Epithelial cell of esophagus (primary cell): ENCODE data around the gene SLC25A12.

ENCODE experiments used
- DNase-seq: peaks from one replicate; pipeline ENCODE4 v3.0.0; 2010; ENCODE audit warnings: low read depth
- H3K4me3 ChIP-seq: 2 replicates; pipeline ENCODE4 v1.5.1; 2011; ENCODE audit warnings: mild to moderate bottlenecking, low read length, control low read depth
- CTCF ChIP-seq: IDR thresholded peaks from 2 replicates; pipeline ENCODE4 v1.5.1; 2011; ENCODE audit warnings: low read depth, mild to moderate bottlenecking, low read length, control low read depth, inconsistent platforms; ENCODE audit not compliant: insufficient read depth; ENCODE audit errors: missing control alignments

The SLC25A12 gene

GRCh38 chr2:171832489-171832888 is 61.6 kb downstream of the SLC25A12 start:
- no peak for DNase-seq
- H3K4me3 ChIP-seq, result no peak overlapping the region
- no peak for TF ChIP-seq CTCF

GRCh38 chr2:171830039-171830438 is 64.0 kb downstream of the SLC25A12 start:
- DNase-seq, result no peak
- H3K4me3 ChIP-seq, result no peak overlapping the region

GRCh38 chr2:171824086-171824485 is 70.0 kb downstream of the SLC25A12 start:
- DNase-seq, result peak; percentile 13
- no peak for TF ChIP-seq CTCF
- no peak overlapping the region for H3K4me3 ChIP-seq

More at GRCh38 chr2:171830039-171830438, 64.0 kb downstream of the SLC25A12 start:
- TF ChIP-seq CTCF, result no peak

GRCh38 chr2:171822525-171823322 is 71.3 kb downstream of the SLC25A12 start:
- no peak for DNase-seq
- no peak overlapping the region for H3K4me3 ChIP-seq
- TF ChIP-seq CTCF, result no peak

- no peak for TF ChIP-seq CTCF
- DNase-seq, result no peak
- H3K4me3 ChIP-seq, result no peak overlapping the region
Measured at GRCh38 chr2:171819453-171819852, 74.6 kb downstream of the SLC25A12 start.

GRCh38 chr2:171814883-171815282 is 79.2 kb downstream of the SLC25A12 start:
- no peak for TF ChIP-seq CTCF
- no peak overlapping the region for H3K4me3 ChIP-seq
- no peak for DNase-seq

- no peak for TF ChIP-seq CTCF
- DNase-seq, result no peak
Measured at GRCh38 chr2:171814174-171814573, 79.9 kb downstream of the SLC25A12 start.

More at GRCh38 chr2:171814174-171814573, 79.9 kb downstream of the SLC25A12 start:
- H3K4me3 ChIP-seq, result no peak overlapping the region
